Measurements from ENCODE around the gene RNF112.

Gene RNF112, protein sequence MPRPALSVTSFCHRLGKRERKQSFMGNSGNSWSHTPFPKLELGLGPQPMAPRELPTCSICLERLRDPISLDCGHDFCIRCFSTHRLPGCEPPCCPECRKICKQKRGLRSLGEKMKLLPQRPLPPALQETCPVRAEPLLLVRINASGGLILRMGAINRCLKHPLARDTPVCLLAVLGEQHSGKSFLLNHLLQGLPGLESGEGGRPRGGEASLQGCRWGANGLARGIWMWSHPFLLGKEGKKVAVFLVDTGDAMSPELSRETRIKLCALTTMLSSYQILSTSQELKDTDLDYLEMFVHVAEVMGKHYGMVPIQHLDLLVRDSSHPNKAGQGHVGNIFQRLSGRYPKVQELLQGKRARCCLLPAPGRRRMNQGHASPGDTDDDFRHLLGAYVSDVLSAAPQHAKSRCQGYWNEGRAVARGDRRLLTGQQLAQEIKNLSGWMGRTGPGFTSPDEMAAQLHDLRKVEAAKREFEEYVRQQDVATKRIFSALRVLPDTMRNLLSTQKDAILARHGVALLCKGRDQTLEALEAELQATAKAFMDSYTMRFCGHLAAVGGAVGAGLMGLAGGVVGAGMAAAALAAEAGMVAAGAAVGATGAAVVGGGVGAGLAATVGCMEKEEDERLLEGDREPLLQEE

GRCh38 chr17:19410875-19411620 is at the start of gene RNF112:
Gene RNF112 (plus strand): TSS chr17:19411232. CDS start chr17:19411409, 177 bp downstream.
- DNase-seq (ENCODE audit: low spot score): no peak

GRCh38 chr17:19361326-19361725 is 49.7 kb upstream of the RNF112 start:
- no peak for DNase-seq (ENCODE audit: low spot score)

DNA sequence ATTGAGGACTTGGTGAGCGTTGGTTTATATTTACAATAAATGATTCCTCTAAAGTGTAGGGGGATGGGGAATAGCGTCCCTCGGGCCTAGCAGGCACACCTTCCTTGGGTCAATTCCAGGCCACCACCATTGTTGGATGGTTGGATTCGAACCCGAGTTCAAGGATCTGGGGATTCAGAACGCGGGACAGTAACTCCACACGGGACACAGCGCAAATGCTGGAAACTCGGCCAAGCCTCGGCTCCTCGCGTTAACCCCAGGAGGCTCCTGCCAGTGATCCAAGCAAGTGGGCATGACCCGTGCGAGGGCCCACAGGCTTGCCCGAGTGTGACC is 49.1 kb upstream of the RNF112 start:
- DNase-seq (ENCODE audit: low spot score): no peak

GRCh38 chr17:19362277-19363113 is 48.5 kb upstream of the RNF112 start, which contains the start of gene B9D1:
Gene B9D1 (minus strand): TSS chr17:19362723. CDS start chr17:19362569, 154 bp downstream.
- peak; percentile 95 for DNase-seq (ENCODE audit: low spot score)

DNA sequence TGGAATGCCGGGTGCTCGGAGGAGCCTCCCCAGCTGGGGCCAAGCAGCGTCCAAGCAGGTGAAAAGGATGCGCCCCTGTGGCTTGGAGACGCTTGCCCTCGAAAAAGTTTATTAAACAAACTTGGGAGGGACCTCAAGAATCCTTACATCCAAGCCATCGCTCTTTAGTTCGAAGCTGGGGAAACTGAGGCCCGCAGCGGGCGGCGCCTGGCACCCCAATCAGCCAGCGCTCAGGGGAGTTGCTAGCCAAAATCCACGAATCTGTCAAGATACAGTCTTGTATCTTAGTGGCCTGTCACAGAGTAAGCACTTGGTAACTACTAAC is 48.0 kb upstream of the RNF112 start:
- DNase-seq (ENCODE audit: low spot score): no peak

- no peak for DNase-seq (ENCODE audit: low spot score)
Observed at GRCh38 chr17:19363460-19364035, 47.5 kb upstream of the RNF112 start.

GRCh38 chr17:19364699-19365498 is 46.1 kb upstream of the RNF112 start:
- DNase-seq (ENCODE audit: low spot score): no peak

GRCh38 chr17:19365499-19365817 is 45.6 kb upstream of the RNF112 start:
- no peak for DNase-seq (ENCODE audit: low spot score)

DNA sequence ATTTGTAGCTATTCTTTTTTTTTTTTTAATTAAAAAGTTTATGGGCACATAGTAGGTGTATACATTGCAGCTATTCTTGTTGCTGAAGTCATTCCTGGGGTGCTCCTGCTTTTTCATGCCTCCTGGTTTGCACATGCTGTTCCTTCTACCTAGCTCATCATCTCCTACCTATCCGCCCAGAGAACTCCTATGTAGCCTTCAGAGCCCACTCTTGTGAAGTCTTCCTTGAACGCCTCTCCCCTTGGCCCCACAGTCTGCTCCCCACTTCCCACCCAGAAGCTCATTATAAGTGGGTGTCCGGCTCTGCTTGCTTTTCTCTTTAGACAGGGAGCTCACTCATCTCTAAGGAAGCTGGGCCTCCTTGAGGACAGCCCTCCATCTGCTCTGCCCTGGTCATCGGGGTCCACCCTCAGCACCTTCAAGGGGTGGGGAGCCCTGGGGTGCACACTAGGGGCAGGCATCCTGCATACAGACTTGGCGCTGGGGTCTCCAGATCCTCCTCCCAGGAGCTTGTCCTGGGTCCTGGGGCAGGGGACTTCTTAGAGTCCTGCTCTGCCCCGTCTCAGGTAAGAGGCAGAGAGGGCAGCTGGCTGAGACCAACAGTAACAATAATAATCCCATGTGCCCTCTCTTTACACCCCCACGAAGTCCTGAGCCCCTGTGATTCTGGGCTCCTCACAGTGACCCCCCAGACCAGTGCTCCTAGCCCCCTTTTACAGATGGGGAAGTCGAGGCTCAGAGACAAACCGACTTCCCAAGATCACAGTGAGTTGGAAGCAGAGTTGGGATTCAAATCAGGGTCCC is 45.0 kb upstream of the RNF112 start:
- no peak for DNase-seq (ENCODE audit: low spot score)

GRCh38 chr17:19366637-19366972 is 44.4 kb upstream of the RNF112 start:
- no peak for DNase-seq (ENCODE audit: low spot score)

DNA sequence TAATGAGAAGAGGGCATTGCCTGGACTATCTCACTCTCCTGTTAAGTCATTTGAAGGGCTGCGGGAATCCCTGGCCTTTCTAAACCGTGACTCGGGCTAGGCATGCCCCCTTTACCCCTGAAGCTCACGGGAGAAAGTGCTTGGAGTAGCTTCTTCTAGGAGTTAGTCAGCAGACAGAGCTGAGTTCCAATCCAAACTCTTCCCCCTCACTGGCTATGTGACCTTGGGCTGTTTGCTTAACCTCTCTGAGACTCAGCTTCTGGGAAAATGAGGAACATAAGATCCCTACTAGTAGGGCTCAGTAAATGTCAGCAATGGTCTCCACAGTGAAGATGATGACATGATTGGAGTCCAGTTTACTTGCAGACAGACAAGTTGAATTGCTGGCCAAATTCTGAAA is 42.8 kb upstream of the RNF112 start:
- DNase-seq (ENCODE audit: low spot score): no peak

- peak; percentile 37 for DNase-seq (ENCODE audit: low spot score)
Observed at GRCh38 chr17:19369107-19369778, 41.8 kb upstream of the RNF112 start.

GRCh38 chr17:19369846-19370492 is 41.1 kb upstream of the RNF112 start:
- DNase-seq (ENCODE audit: low spot score): no peak

GRCh38 chr17:19370493-19370960 is 40.5 kb upstream of the RNF112 start:
- DNase-seq (ENCODE audit: low spot score): no peak

- DNase-seq (ENCODE audit: low spot score): no peak
Observed at GRCh38 chr17:19371259-19372010, 39.6 kb upstream of the RNF112 start.

GRCh38 chr17:19372011-19372370 is 39.0 kb upstream of the RNF112 start:
- DNase-seq (ENCODE audit: low spot score): no peak

DNA sequence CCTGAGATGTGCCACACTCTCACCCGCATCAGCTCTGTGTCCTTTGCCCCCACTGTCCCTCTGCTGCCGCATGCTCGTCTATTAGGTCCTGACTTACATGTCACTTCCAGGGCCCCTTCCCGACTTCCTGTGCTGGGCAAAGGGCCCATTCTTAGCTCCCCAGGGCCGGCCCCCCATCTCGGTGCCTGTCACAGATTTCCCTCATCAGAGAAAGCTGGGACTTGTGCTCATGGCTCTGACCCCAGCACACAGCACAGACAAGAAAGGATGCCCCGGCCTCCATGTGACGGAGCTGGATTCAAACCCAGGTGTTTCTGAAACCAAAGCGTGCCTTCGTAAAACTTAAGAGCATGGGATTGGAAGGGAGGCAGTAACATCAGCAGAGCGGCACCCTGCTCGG is 38.6 kb upstream of the RNF112 start:
- DNase-seq (ENCODE audit: low spot score): no peak

- DNase-seq (ENCODE audit: low spot score): no peak
Observed at GRCh38 chr17:19372866-19373504, 38.0 kb upstream of the RNF112 start.

Measured in LoVo (cell line).